Pulmonary artery endothelial cell (primary cell): ENCODE measurements around the gene POLR1G. TPM values are rescaled to one million over a fixed set of nuclear protein-coding genes. Genes with fewer than 3 reads are reported as not detected.
A peak's percentile ranks its signal among the peaks of the same experiment; 100 is the strongest.
"Not testable (repeated sequence)": the region's sequence is repeated elsewhere in the genome, so short reads cannot be mapped to it uniquely, and the experiment has no call there.

Source experiments
- DNase-seq: peaks from one replicate; pipeline ENCODE4 v3.0.0-alpha.2; 2011; ENCODE audit warnings: low read depth, low spot score
- total RNA-seq: library from RNA; depleted of rRNA; stranded (reverse); fragments of >200 nt; gene quantifications from 2 replicates; pipeline ENCODE4 v1.2.3, GENCODE V29; 2014

Gene POLR1G
- total RNA-seq, 1 donor from 2014 or later: 30.1 TPM

- DNase-seq: no peak
Observed at GRCh38 chr19:45395821-45396617, 10.4 kb upstream of the POLR1G start.

GRCh38 chr19:45400192-45400591 lies 6.3 kb upstream of the POLR1G start:
- DNase-seq: no peak

GRCh38 chr19:45401815-45402214 lies 4.6 kb upstream of the POLR1G start:
- DNase-seq: no peak

GRCh38 chr19:45402298-45403061 lies 4.0 kb upstream of the POLR1G start:
- DNase-seq: no peak

GRCh38 chr19:45403272-45403671 lies 3.2 kb upstream of the POLR1G start:
- DNase-seq: no peak

GRCh38 chr19:45403781-45404556 lies 2.5 kb upstream of the POLR1G start:
- no peak for DNase-seq

- DNase-seq: peak; percentile 77
Observed at GRCh38 chr19:45404557-45405434, 1.6 kb upstream of the POLR1G start, which contains the start of gene PPP1R13L. Gene PPP1R13L, minus strand, starts transcription at chr19:45405069. Its CDS starts 6,751 bp downstream, at chr19:45398318.

GRCh38 chr19:45405435-45406225 lies 814 bp upstream of the POLR1G start:
- DNase-seq: peak; percentile 64

GRCh38 chr19:45407091-45407375 lies 589 bp downstream of the POLR1G start:
- no peak for DNase-seq

- not testable (repeated sequence) for DNase-seq
Observed at GRCh38 chr19:45407585-45407984, 1.1 kb downstream of the POLR1G start.

- DNase-seq: no peak
Observed at GRCh38 chr19:45408121-45408520, 1.7 kb downstream of the POLR1G start.

- DNase-seq: no peak
Observed at GRCh38 chr19:45408830-45409556, 2.5 kb downstream of the POLR1G start.

- DNase-seq: no peak
Observed at GRCh38 chr19:45409557-45409920, 3.1 kb downstream of the POLR1G start.

- not testable (repeated sequence) for DNase-seq
Observed at GRCh38 chr19:45410330-45410729, 3.9 kb downstream of the POLR1G start.

GRCh38 chr19:45413497-45413896 lies 7.1 kb downstream of the POLR1G start:
- DNase-seq: no peak

GRCh38 chr19:45414468-45414867 lies 8.0 kb downstream of the POLR1G start:
- DNase-seq: no peak

GRCh38 chr19:45417151-45417550 lies 10.7 kb downstream of the POLR1G start:
- no peak for DNase-seq

- no peak for DNase-seq
Observed at GRCh38 chr19:45418802-45419201, 12.4 kb downstream of the POLR1G start.

- no peak for DNase-seq
Observed at GRCh38 chr19:45419396-45419795, 13.0 kb downstream of the POLR1G start.

GRCh38 chr19:45419895-45420294 lies 13.5 kb downstream of the POLR1G start:
- DNase-seq: no peak
